ENCODE data around the gene ZNF106.

DNA sequence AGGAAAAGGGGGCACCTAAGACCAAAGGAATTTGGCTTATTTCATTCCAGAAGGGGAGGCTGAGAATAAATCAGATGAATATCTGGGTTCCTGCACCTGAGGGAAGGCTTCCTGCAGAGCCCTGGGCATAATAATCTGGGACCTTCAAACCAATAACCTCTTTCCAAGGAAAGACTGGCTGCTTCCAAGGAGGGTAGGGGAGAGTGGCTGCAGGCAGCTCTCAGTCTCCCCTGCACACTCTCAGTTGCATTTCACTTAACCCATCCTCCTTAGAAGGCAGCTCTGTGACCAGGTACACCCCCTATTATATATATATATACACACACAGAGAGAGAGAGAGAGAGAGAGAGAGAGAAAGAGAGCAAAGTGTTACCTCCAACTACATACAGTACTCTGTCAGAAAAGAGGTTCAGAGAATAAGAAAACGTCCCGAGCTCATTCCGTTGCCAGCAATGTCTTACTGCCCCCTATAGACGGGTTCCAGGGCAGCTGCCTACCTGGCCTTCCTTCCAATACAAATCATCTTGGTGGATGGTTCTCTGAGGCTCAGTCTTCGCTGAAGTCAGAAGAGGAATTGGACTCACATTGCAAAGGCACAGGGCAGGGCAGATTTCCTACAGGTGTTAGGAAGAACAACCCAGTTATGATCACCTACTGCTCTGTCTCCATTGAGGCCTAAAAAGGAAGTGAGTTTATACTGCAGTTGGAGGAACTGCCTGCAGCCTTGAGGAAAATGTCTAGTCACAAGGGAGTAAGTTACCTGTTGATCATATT is 105.5 kb downstream of the ZNF106 start:
- TF ChIP-seq EZH2 (IDR thresholded peaks at IDR 0.05) (no peak), POLR2AphosphoS5 (IDR thresholded peaks at IDR 0.05; ENCODE audit: borderline replicate concordance, low read depth, low read length) (no peak), FOXP2 (optimal IDR thresholded peaks at IDR 0.05; ENCODE audit: control extremely low read depth, extremely low read length, insufficient read depth) (no peak)
